Right lobe of liver (tissue), 4 donors: ENCODE measurements around the gene CAPN14.

ENCODE experiments used
- POLR2A ChIP-seq: fragments of 450-650 bp; IDR thresholded peaks from one replicate; pipeline ENCODE4 v1.6.1; 2017; ENCODE audit warnings: antibody characterized with exemption, mild to moderate bottlenecking
- TF ChIP-seq, protein P1 (sequence below), 4 donors: fragments of 200-600 bp in 3 of 4; fragments of 450-650 bp in 1 of 4; IDR thresholded peaks; one replicate each; pipeline versions ENCODE4 v1.5.1 to v1.8.0; 2016 to 2022; ENCODE audit warnings: antibody characterized with exemption in 4 of 4, mild to moderate bottlenecking in 2 of 4
- donor health status: DM: no; HTN: no; CAD: no.
- donor health status: DM: no; HTN: no; CAD: no.
- donor health status: DM: no; HTN: yes; CAD: no.

DNA sequence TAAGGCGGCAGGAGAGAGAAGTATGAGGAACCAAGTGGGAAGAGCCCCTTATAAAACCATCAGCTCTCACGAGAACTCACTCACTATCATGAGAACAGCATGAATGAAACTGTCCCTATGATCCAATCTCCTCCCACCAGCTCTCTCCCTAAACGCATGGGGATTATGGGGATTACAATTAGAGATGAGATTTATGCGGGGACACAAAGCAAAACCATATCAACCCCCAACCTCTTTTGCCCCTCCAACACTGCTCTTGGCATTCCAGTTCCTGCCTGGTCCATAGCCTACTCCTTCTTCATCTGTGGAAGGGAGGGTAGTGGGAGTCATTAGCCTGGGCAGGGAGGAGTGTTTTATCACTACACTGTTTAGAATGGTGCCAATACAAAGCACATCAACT lies 15.3 kb upstream of the CAPN14 start:
- TF ChIP-seq, protein P1, sequence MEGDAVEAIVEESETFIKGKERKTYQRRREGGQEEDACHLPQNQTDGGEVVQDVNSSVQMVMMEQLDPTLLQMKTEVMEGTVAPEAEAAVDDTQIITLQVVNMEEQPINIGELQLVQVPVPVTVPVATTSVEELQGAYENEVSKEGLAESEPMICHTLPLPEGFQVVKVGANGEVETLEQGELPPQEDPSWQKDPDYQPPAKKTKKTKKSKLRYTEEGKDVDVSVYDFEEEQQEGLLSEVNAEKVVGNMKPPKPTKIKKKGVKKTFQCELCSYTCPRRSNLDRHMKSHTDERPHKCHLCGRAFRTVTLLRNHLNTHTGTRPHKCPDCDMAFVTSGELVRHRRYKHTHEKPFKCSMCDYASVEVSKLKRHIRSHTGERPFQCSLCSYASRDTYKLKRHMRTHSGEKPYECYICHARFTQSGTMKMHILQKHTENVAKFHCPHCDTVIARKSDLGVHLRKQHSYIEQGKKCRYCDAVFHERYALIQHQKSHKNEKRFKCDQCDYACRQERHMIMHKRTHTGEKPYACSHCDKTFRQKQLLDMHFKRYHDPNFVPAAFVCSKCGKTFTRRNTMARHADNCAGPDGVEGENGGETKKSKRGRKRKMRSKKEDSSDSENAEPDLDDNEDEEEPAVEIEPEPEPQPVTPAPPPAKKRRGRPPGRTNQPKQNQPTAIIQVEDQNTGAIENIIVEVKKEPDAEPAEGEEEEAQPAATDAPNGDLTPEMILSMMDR (IDR thresholded peaks at IDR 0.05), result no peak
- no peak for TF ChIP-seq POLR2A
